GM23338 (cell line): Measurements from ENCODE around the gene PRODH2. TPM values are rescaled to one million over a fixed set of nuclear protein-coding genes. Genes with fewer than 3 reads are reported as not detected.
A peak's percentile ranks its signal among the peaks of the same experiment; 100 is the strongest.

Source experiments
- ATAC-seq: fragments of 200-7000 bp; cut with Tn5 transposase; 3 replicates; pipeline ENCODE4 v1.9.1; 2020
- DNase-seq: peaks from one replicate; pipeline ENCODE4 v3.0.0-alpha.2; 2015; ENCODE audit warnings: low spot score
- H2AFZ ChIP-seq: fragments of 200-600 bp; sonication (generic); 2 replicates; pipeline ENCODE4 v1.8.0; 2016; ENCODE audit warnings: antibody characterized with exemption, mild to moderate bottlenecking, moderate library complexity
- H3F3A ChIP-seq: fragments of 200-600 bp; sonication (generic); replicated peaks from 2 replicates; pipeline ENCODE4 v1.8.0; 2017; ENCODE audit warnings: antibody characterized with exemption, mixed run types, low read depth
- H3K27ac ChIP-seq: fragments of 200-600 bp; sonication (generic); 2 replicates; pipeline ENCODE4 v1.6.1; 2016; ENCODE audit warnings: low read depth
- H3K27me3 ChIP-seq: fragments of 200-600 bp; sonication (generic); 2 replicates; pipeline ENCODE4 v1.8.0; 2016; ENCODE audit warnings: mild to moderate bottlenecking, mixed run types, moderate library complexity; ENCODE audit not compliant: insufficient read depth
- H3K36me3 ChIP-seq: fragments of 200-600 bp; sonication (generic); 2 replicates; pipeline ENCODE4 v1.8.0; 2016; ENCODE audit warnings: mild to moderate bottlenecking; ENCODE audit not compliant: insufficient read depth
- H3K4me1 ChIP-seq: fragments of 200-600 bp; sonication (generic); 2 replicates; pipeline ENCODE4 v1.8.0; 2016; ENCODE audit warnings: mild to moderate bottlenecking, moderate library complexity; ENCODE audit not compliant: insufficient read depth
- H3K4me2 ChIP-seq: fragments of 200-600 bp; sonication (generic); 2 replicates; pipeline ENCODE4 v1.7.1; 2017; ENCODE audit warnings: mixed run types
- H3K4me3 ChIP-seq: fragments of 200-600 bp; sonication (generic); 2 replicates; pipeline ENCODE4 v1.6.1; 2016; ENCODE audit warnings: mixed run types
- H3K79me2 ChIP-seq: fragments of 200-600 bp; sonication (generic); replicated peaks from 2 replicates; pipeline ENCODE4 v1.8.0; 2017; ENCODE audit warnings: mild to moderate bottlenecking; ENCODE audit not compliant: insufficient read depth
- H3K9me2 ChIP-seq: fragments of 200-600 bp; sonication (generic); 2 replicates; pipeline ENCODE4 v1.8.0; 2017; ENCODE audit not compliant: insufficient read depth
- H4K20me1 ChIP-seq: fragments of 200-600 bp; sonication (generic); replicated peaks from 2 replicates; pipeline ENCODE4 v1.8.0; 2017; ENCODE audit warnings: mild to moderate bottlenecking; ENCODE audit not compliant: insufficient read depth
- H3K27ac Mint-ChIP-seq: 2 replicates; pipeline ENCODE4 v1.8.0; 2020; ENCODE audit warnings: inconsistent platforms, mild to moderate bottlenecking, moderate library complexity, mixed read lengths
- H3K27me3 Mint-ChIP-seq: 3 replicates; pipeline ENCODE4 v1.8.0; 2022; ENCODE audit warnings: low read depth, mild to moderate bottlenecking, moderate library complexity, mixed read lengths, inconsistent platforms; ENCODE audit not compliant: insufficient read depth, poor library complexity
- H3K36me3 Mint-ChIP-seq: 3 replicates; pipeline ENCODE4 v1.8.0; 2021; ENCODE audit warnings: low read depth, mild to moderate bottlenecking, inconsistent platforms, moderate library complexity, mixed read lengths
- H3K4me1 Mint-ChIP-seq: 3 replicates; pipeline ENCODE4 v1.8.0; 2020; ENCODE audit warnings: mild to moderate bottlenecking, inconsistent platforms, mixed read lengths
- H3K4me3 Mint-ChIP-seq: 3 replicates; pipeline ENCODE4 v1.8.0; 2021; ENCODE audit warnings: moderate library complexity, mild to moderate bottlenecking, inconsistent platforms, mixed read lengths
- H3K9me3 Mint-ChIP-seq: 3 replicates; pipeline ENCODE4 v1.8.0; 2020; ENCODE audit warnings: moderate library complexity, mild to moderate bottlenecking, inconsistent platforms, mixed read lengths
- CREB1 ChIP-seq: fragments of 250-450 bp; sonication (Bioruptor Pico); IDR thresholded peaks from 2 replicates; pipeline ENCODE4 v1.5.0; 2020; ENCODE audit warnings: low read depth, mild to moderate bottlenecking, moderate library complexity
- JUNB ChIP-seq: IDR thresholded peaks from one replicate; pipeline ENCODE4 v1.6.1; 2016; ENCODE audit warnings: antibody characterized with exemption; ENCODE audit not compliant: unreplicated experiment
- NANOG ChIP-seq: IDR thresholded peaks from 2 replicates; pipeline ENCODE4 v1.6.1; 2016; ENCODE audit warnings: antibody characterized with exemption, borderline replicate concordance
- POLR2AphosphoS5 ChIP-seq: IDR thresholded peaks from 2 replicates; pipeline ENCODE4 v1.6.1; 2016; ENCODE audit warnings: antibody characterized with exemption, low read depth
- ZNF114 ChIP-seq: fragments of 250-450 bp; sonication (Bioruptor Pico); IDR thresholded peaks from 2 replicates; pipeline ENCODE4 v1.5.0; 2020; ENCODE audit warnings: mild to moderate bottlenecking, moderate library complexity
- ZNF331 ChIP-seq: fragments of 250-450 bp; sonication (Bioruptor Pico); IDR thresholded peaks from 2 replicates; pipeline ENCODE4 v1.5.0; 2020; ENCODE audit warnings: low read depth, mild to moderate bottlenecking, moderate library complexity
- polyA plus RNA-seq: library from polyadenylated mRNA; unstranded; fragments of >200 nt; fragmentation: Nextera tagmentation; extraction: Ambion mirVana; gene quantifications from 2 replicates; pipeline ENCODE4 v1.2.1, GENCODE V29; 2016
- total RNA-seq: library from RNA; depleted of rRNA; stranded (reverse); fragments of >200 nt; shearing (Covaris generic); gene quantifications from 2 replicates; pipeline ENCODE4 v1.2.3, GENCODE V29; 2014
- TF ChIP-seq, protein P1 (sequence below): fragments of 250-450 bp; sonication (Bioruptor Pico); IDR thresholded peaks from 2 replicates; pipeline ENCODE4 v1.5.0; 2020; ENCODE audit warnings: mild to moderate bottlenecking, moderate library complexity
- TF ChIP-seq, protein P2 (sequence below), 2 experiments: fragments of 200-600 bp in 1 of 2; sonication (generic) in 1 of 2; conservative IDR thresholded peaks; 2 replicates each; pipeline versions ENCODE4 v1.5.1 to v1.6.1; 2016 to 2017; ENCODE audit warnings: antibody characterized with exemption in 2 of 2, low read depth in 2 of 2, mild to moderate bottlenecking in 2 of 2, moderate library complexity in 1 of 2
- TF ChIP-seq, protein P3 (sequence below): IDR thresholded peaks from 2 replicates; pipeline ENCODE4 v1.6.1; 2016; ENCODE audit warnings: antibody characterized with exemption
- TF ChIP-seq, protein P4 (sequence below): IDR thresholded peaks from one replicate; pipeline ENCODE4 v1.6.1; 2018; ENCODE audit warnings: antibody characterized with exemption; ENCODE audit not compliant: unreplicated experiment

Gene PRODH2
- total and polyA plus RNA-seq, 2 experiments from 2014 or later = not detected

DNA sequence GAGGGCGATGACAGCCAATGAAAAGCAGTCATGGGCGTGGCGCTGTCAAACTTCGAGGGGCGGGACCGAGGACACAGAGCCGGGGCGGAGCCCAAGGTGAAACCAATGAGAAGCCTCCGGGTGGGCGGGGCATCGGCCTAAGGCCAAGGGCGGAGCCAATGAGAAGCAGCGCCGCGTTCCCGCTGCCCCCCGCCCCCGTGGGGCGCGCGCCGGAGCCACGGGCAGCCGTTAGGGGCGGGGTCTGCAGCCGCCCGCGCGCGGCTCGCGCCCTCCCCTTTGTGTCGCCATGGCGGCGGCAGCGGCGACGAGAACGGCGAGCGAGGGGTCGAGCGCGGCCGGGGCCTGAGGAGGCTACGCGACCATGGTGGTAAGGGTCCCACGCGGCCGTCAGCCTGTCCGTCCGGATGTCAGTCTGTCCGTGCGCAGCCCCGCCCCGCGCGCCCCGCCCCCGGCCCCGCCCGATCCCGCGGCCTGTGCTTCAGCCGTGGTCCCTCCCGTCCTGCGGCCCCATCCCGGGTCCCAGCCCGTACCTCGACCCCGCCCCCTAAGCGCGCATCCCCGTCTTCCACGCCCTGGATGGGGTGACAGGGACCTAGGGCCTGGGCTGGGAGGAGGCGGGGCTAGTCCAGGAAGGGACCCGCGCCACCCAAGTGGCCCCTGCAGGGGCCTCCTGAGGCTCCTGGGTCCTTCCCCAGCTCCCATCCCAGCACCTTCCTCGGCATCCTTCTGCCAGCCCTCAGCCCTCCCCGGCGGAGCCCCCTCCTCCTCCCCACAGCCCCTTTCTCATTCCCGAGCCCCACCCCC is 37.1 kb downstream of the PRODH2 start, which contains the start of gene ARHGAP33 (continued):
- TF ChIP-seq, protein P1, sequence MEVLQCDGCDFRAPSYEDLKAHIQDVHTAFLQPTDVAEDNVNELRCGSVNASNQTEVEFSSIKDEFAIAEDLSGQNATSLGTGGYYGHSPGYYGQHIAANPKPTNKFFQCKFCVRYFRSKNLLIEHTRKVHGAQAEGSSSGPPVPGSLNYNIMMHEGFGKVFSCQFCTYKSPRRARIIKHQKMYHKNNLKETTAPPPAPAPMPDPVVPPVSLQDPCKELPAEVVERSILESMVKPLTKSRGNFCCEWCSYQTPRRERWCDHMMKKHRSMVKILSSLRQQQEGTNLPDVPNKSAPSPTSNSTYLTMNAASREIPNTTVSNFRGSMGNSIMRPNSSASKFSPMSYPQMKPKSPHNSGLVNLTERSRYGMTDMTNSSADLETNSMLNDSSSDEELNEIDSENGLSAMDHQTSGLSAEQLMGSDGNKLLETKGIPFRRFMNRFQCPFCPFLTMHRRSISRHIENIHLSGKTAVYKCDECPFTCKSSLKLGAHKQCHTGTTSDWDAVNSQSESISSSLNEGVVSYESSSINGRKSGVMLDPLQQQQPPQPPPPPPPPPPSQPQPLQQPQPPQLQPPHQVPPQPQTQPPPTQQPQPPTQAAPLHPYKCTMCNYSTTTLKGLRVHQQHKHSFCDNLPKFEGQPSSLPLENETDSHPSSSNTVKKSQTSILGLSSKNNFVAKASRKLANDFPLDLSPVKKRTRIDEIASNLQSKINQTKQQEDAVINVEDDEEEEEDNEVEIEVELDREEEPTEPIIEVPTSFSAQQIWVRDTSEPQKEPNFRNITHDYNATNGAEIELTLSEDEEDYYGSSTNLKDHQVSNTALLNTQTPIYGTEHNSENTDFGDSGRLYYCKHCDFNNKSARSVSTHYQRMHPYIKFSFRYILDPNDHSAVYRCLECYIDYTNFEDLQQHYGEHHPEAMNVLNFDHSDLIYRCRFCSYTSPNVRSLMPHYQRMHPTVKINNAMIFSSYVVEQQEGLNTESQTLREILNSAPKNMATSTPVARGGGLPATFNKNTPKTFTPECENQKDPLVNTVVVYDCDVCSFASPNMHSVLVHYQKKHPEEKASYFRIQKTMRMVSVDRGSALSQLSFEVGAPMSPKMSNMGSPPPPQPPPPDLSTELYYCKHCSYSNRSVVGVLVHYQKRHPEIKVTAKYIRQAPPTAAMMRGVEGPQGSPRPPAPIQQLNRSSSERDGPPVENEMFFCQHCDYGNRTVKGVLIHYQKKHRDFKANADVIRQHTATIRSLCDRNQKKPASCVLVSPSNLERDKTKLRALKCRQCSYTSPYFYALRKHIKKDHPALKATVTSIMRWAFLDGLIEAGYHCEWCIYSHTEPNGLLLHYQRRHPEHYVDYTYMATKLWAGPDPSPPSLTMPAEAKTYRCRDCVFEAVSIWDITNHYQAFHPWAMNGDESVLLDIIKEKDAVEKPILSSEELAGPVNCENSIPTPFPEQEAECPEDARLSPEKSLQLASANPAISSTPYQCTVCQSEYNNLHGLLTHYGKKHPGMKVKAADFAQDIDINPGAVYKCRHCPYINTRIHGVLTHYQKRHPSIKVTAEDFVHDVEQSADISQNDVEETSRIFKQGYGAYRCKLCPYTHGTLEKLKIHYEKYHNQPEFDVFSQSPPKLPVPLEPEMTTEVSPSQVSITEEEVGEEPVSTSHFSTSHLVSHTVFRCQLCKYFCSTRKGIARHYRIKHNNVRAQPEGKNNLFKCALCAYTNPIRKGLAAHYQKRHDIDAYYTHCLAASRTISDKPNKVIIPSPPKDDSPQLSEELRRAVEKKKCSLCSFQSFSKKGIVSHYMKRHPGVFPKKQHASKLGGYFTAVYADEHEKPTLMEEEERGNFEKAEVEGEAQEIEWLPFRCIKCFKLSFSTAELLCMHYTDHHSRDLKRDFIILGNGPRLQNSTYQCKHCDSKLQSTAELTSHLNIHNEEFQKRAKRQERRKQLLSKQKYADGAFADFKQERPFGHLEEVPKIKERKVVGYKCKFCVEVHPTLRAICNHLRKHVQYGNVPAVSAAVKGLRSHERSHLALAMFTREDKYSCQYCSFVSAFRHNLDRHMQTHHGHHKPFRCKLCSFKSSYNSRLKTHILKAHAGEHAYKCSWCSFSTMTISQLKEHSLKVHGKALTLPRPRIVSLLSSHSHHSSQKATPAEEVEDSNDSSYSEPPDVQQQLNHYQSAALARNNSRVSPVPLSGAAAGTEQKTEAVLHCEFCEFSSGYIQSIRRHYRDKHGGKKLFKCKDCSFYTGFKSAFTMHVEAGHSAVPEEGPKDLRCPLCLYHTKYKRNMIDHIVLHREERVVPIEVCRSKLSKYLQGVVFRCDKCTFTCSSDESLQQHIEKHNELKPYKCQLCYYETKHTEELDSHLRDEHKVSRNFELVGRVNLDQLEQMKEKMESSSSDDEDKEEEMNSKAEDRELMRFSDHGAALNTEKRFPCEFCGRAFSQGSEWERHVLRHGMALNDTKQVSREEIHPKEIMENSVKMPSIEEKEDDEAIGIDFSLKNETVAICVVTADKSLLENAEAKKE (CRISPR knock-in tag) = no peak
- TF ChIP-seq POLR2AphosphoS5 (no peak; the same call in 1 of the 2 replicates), ZNF114 (no peak), ZNF331 (CRISPR knock-in tag) (no peak), JUNB (no peak), CREB1 (no peak)
- TF ChIP-seq, protein P2, sequence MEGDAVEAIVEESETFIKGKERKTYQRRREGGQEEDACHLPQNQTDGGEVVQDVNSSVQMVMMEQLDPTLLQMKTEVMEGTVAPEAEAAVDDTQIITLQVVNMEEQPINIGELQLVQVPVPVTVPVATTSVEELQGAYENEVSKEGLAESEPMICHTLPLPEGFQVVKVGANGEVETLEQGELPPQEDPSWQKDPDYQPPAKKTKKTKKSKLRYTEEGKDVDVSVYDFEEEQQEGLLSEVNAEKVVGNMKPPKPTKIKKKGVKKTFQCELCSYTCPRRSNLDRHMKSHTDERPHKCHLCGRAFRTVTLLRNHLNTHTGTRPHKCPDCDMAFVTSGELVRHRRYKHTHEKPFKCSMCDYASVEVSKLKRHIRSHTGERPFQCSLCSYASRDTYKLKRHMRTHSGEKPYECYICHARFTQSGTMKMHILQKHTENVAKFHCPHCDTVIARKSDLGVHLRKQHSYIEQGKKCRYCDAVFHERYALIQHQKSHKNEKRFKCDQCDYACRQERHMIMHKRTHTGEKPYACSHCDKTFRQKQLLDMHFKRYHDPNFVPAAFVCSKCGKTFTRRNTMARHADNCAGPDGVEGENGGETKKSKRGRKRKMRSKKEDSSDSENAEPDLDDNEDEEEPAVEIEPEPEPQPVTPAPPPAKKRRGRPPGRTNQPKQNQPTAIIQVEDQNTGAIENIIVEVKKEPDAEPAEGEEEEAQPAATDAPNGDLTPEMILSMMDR (conservative IDR thresholded peaks at IDR 0.05; ENCODE audit: low read depth in 2 of 2) = no peak

DNA sequence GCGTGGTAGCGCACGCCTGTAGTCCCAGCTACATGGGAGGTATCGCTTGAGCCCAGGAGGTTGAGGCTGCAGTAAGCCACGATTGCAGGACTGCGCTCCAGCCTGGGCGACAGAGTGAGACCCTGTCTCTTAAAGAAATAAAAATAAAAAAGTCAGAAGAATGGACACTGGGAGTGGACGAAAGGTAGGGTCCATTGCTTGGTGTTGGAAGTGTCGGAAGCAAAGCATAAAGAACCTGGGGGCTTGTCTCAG is 37.7 kb downstream of the PRODH2 start:
- Mint-ChIP-seq H3K9me3 (no peaks in the 10 kb centered on the region; the same call in 2 of the 3 replicates), H3K27me3 (peaks cover 21% of the 10 kb centered on the region), H3K4me1 (peaks cover 32% of the 10 kb centered on the region), H3K27ac (no peak overlapping the region), H3K4me3 (peak overlapping the region; percentile 76), H3K36me3 (no peaks in the 10 kb centered on the region; the same call in 2 of the 3 replicates)
- H3K4me1 ChIP-seq = peaks cover 22% of the 10 kb centered on the region
- peak overlapping the region; percentile 65; the same call in 1 of the 2 replicates for H3K4me3 ChIP-seq
- H3F3A ChIP-seq = peaks cover 7% of the 10 kb centered on the region; the same call in 1 of the 2 replicates
- H4K20me1 ChIP-seq = no peaks in the 10 kb centered on the region; the same call in 1 of the 2 replicates
- H3K4me2 ChIP-seq = peak overlapping the region; percentile 62
- H3K9me2 ChIP-seq = no peaks in the 10 kb centered on the region
- ATAC-seq (no peak), DNase-seq (no peak)
- H2AFZ ChIP-seq = no peak overlapping the region
- H3K36me3 ChIP-seq = no peaks in the 10 kb centered on the region
- H3K79me2 ChIP-seq = no peaks in the 10 kb centered on the region
- no peak overlapping the region for H3K27ac ChIP-seq
- peaks cover 16% of the 10 kb centered on the region for H3K27me3 ChIP-seq
- TF ChIP-seq, protein P3, sequence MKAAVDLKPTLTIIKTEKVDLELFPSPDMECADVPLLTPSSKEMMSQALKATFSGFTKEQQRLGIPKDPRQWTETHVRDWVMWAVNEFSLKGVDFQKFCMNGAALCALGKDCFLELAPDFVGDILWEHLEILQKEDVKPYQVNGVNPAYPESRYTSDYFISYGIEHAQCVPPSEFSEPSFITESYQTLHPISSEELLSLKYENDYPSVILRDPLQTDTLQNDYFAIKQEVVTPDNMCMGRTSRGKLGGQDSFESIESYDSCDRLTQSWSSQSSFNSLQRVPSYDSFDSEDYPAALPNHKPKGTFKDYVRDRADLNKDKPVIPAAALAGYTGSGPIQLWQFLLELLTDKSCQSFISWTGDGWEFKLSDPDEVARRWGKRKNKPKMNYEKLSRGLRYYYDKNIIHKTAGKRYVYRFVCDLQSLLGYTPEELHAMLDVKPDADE = no peak
- TF ChIP-seq, protein P4, sequence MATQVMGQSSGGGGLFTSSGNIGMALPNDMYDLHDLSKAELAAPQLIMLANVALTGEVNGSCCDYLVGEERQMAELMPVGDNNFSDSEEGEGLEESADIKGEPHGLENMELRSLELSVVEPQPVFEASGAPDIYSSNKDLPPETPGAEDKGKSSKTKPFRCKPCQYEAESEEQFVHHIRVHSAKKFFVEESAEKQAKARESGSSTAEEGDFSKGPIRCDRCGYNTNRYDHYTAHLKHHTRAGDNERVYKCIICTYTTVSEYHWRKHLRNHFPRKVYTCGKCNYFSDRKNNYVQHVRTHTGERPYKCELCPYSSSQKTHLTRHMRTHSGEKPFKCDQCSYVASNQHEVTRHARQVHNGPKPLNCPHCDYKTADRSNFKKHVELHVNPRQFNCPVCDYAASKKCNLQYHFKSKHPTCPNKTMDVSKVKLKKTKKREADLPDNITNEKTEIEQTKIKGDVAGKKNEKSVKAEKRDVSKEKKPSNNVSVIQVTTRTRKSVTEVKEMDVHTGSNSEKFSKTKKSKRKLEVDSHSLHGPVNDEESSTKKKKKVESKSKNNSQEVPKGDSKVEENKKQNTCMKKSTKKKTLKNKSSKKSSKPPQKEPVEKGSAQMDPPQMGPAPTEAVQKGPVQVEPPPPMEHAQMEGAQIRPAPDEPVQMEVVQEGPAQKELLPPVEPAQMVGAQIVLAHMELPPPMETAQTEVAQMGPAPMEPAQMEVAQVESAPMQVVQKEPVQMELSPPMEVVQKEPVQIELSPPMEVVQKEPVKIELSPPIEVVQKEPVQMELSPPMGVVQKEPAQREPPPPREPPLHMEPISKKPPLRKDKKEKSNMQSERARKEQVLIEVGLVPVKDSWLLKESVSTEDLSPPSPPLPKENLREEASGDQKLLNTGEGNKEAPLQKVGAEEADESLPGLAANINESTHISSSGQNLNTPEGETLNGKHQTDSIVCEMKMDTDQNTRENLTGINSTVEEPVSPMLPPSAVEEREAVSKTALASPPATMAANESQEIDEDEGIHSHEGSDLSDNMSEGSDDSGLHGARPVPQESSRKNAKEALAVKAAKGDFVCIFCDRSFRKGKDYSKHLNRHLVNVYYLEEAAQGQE = no peak
- no peak for TF ChIP-seq CREB1
- TF ChIP-seq ZNF114 = no peak
- TF ChIP-seq NANOG = no peak
- no peak for TF ChIP-seq ZNF331 (CRISPR knock-in tag)
